Tibial nerve (tissue), 4 donors: ENCODE data around the gene MED23.

Source experiments
- EP300 ChIP-seq, 2 donors: sonication (generic); formaldehyde crosslinking; IDR thresholded peaks; one replicate each; pipeline ENCODE4 v1.6.1; 2017; ENCODE audit warnings: antibody characterized with exemption in 2 of 2, mild to moderate bottlenecking in 1 of 2
- POLR2A ChIP-seq, 2 donors: fragments of 450-650 bp; IDR thresholded peaks; one replicate each; pipeline ENCODE4 v1.6.1; 2017; ENCODE audit warnings: antibody characterized with exemption in 2 of 2, mild to moderate bottlenecking in 2 of 2, moderate library complexity in 2 of 2
- TF ChIP-seq, protein P1 (sequence below), 5 experiments: fragments of 200-600 bp in 3 of 5; fragments of 450-650 bp in 2 of 5; sonication (generic) in 3 of 5; IDR thresholded peaks; one replicate each; pipeline ENCODE4 v1.5.1; 2016 to 2019; ENCODE audit warnings: antibody characterized with exemption in 5 of 5, mild to moderate bottlenecking in 3 of 5, moderate library complexity in 2 of 5

- TF ChIP-seq, protein P1, sequence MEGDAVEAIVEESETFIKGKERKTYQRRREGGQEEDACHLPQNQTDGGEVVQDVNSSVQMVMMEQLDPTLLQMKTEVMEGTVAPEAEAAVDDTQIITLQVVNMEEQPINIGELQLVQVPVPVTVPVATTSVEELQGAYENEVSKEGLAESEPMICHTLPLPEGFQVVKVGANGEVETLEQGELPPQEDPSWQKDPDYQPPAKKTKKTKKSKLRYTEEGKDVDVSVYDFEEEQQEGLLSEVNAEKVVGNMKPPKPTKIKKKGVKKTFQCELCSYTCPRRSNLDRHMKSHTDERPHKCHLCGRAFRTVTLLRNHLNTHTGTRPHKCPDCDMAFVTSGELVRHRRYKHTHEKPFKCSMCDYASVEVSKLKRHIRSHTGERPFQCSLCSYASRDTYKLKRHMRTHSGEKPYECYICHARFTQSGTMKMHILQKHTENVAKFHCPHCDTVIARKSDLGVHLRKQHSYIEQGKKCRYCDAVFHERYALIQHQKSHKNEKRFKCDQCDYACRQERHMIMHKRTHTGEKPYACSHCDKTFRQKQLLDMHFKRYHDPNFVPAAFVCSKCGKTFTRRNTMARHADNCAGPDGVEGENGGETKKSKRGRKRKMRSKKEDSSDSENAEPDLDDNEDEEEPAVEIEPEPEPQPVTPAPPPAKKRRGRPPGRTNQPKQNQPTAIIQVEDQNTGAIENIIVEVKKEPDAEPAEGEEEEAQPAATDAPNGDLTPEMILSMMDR (IDR thresholded peaks at IDR 0.05) = no peak
- TF ChIP-seq POLR2A (IDR thresholded peaks at IDR 0.05) = no peak
- TF ChIP-seq EP300 (IDR thresholded peaks at IDR 0.05) = no peak
Measured at GRCh38 chr6:131657222-131657621, 29.2 kb upstream of the MED23 start.
